Aorta (tissue), 5 donors: ENCODE measurements around the gene TBXA2R. TPM values are rescaled to one million over a fixed set of nuclear protein-coding genes. Genes with fewer than 3 reads are reported as not detected.

Source experiments
- ATAC-seq: fragments of 200-7000 bp; cut with Tn5 transposase; one replicate; pipeline ENCODE4 v1.9.1; 2022; ENCODE audit warnings: moderate library complexity; ENCODE audit not compliant: low FRiP score
- DNase-seq, 2 donors: peaks; one replicate each; pipeline ENCODE4 v3.0.0-alpha.2; 2020
- H3K27ac ChIP-seq, 2 donors: one replicate each; pipeline ENCODE4 v1.5.1; 2013; ENCODE audit warnings: low read length in 2 of 2, mild to moderate bottlenecking in 2 of 2, moderate library complexity in 2 of 2, control low read depth in 1 of 2, inconsistent platforms in 1 of 2, low read depth in 1 of 2
- H3K27me3 ChIP-seq, 2 donors: one replicate each; pipeline ENCODE4 v1.6.1; 2013; ENCODE audit warnings: control low read depth in 1 of 2, low read length in 1 of 2, mild to moderate bottlenecking in 1 of 2, moderate library complexity in 1 of 2; ENCODE audit not compliant: insufficient read depth in 2 of 2, control insufficient read depth in 1 of 2
- H3K36me3 ChIP-seq, 2 donors: one replicate each; pipeline ENCODE4 v1.6.1; 2013; ENCODE audit warnings: control low read depth in 1 of 2, low read length in 1 of 2, mild to moderate bottlenecking in 1 of 2; ENCODE audit not compliant: insufficient read depth in 2 of 2, control insufficient read depth in 1 of 2
- H3K4me1 ChIP-seq, 2 donors: one replicate each; pipeline ENCODE4 v1.6.1; 2013; ENCODE audit warnings: low read length in 2 of 2, control low read depth in 1 of 2, mild to moderate bottlenecking in 1 of 2, moderate library complexity in 1 of 2; ENCODE audit not compliant: insufficient read depth in 2 of 2, control insufficient read depth in 1 of 2
- H3K4me3 ChIP-seq, 2 donors: one replicate each; pipeline ENCODE4 v1.5.1; 2013; ENCODE audit warnings: low read length in 2 of 2, control low read depth in 1 of 2, mild to moderate bottlenecking in 1 of 2
- H3K9me3 ChIP-seq: one replicate; pipeline ENCODE4 v1.6.1; 2013; ENCODE audit warnings: mild to moderate bottlenecking, low read length; ENCODE audit not compliant: control insufficient read depth
- WGBS, 2 donors: extraction: QIAGEN DNeasy Blood & Tissue Kit; methylation state at CpG; one replicate each; pipeline ENCODE4 v1.1.7; 2013; 5-methylcytosine and 5-hydroxymethylcytosine counted together
- intact Hi-C, 2 donors: fragments of 100-400 bp; cut with DNase I; formaldehyde crosslinking; loops; one replicate each; pipeline versions ENCODE4 v1.14.2 to v1.15.0; 2022
- polyA plus RNA-seq, 2 donors: library from polyadenylated mRNA; stranded (reverse); fragments of 200-250 nt; gene quantifications; one replicate each; pipeline ENCODE4 v1.2.3, GENCODE V29; 2013
- total RNA-seq, 2 donors: library from RNA; stranded (reverse); fragmentation: NEBNext Ultra II Directional; extraction: Animal tissue kit (Norgen Biotek cat#: 25700); gene quantifications; one replicate each; pipeline ENCODE4 v1.2.1, GENCODE V29; 2021
- donor health status: healthy with polysubstance abuse.
- donor health status: Bipolar disorder and iron deficiency.
- donor health status: DM: no; HTN: no; CAD: no.
- donor health status: DM: no; HTN: no; CAD: no.
- donor health status: DM: yes; HTN: yes; CAD: no.

Gene TBXA2R
- total and polyA plus RNA-seq, 4 donors: 9.6 to 40.5 (median 33.5) TPM

GRCh38 chr19:3642987-3643673 is 36.5 kb upstream of the TBXA2R start:
- Histone ChIP-seq H3K27ac (no peak overlapping the region), H3K9me3 (no peaks in the 10 kb centered on the region), H3K36me3 (peaks cover 0 to 2% of the 10 kb centered on the region in 2 donors), H3K27me3 (no peaks in the 10 kb centered on the region), H3K4me3 (no peak overlapping the region), H3K4me1 (no peaks in the 10 kb centered on the region)
- ATAC-seq (no peak), DNase-seq (no peak)
- intact Hi-C loops: no loop called here
- 80 to 85% methylated on average over 33 to 36 of the region's 36 CpGs for WGBS, 2 donors

GRCh38 chr19:3642296-3642695 is 35.6 kb upstream of the TBXA2R start:
- WGBS, 2 donors: 88% methylated on average over 17 of the region's 17 CpGs
- DNase-seq (no peak), ATAC-seq (no peak)
- no peaks in the 10 kb centered on the region for H3K9me3 ChIP-seq
- H3K27ac ChIP-seq: no peak overlapping the region
- H3K36me3 ChIP-seq: peaks cover 0 to 2% of the 10 kb centered on the region in 2 donors
- no peak overlapping the region for H3K4me3 ChIP-seq
- H3K4me1 ChIP-seq: no peaks in the 10 kb centered on the region
- no peaks in the 10 kb centered on the region for H3K27me3 ChIP-seq
- intact Hi-C loops: no loop called here

- ATAC-seq (no peak), DNase-seq (no peak)
- peaks cover 0 to 2% of the 10 kb centered on the region in 2 donors for H3K36me3 ChIP-seq
- intact Hi-C loops: no loop called here
- H3K9me3 ChIP-seq: no peaks in the 10 kb centered on the region
- no peaks in the 10 kb centered on the region for H3K4me1 ChIP-seq
- H3K27ac ChIP-seq: no peak overlapping the region
- WGBS, 2 donors: 92% methylated on average over 28 of the region's 28 CpGs
- no peaks in the 10 kb centered on the region for H3K27me3 ChIP-seq
- H3K4me3 ChIP-seq: no peak overlapping the region
Measured at GRCh38 chr19:3641515-3642269, 35.0 kb upstream of the TBXA2R start.

GRCh38 chr19:3639479-3639878 is 32.8 kb upstream of the TBXA2R start:
- Histone ChIP-seq H3K4me3 (no peak overlapping the region), H3K27ac (no peak overlapping the region), H3K36me3 (peaks cover 0 to 2% of the 10 kb centered on the region in 2 donors), H3K9me3 (no peaks in the 10 kb centered on the region), H3K4me1 (no peaks in the 10 kb centered on the region), H3K27me3 (no peaks in the 10 kb centered on the region)
- no peak for DNase-seq
- WGBS, 2 donors: 96% methylated on average over 13 of the region's 13 CpGs
- ATAC-seq: no peak
- intact Hi-C loops: no loop called here

GRCh38 chr19:3638208-3639193 is 31.8 kb upstream of the TBXA2R start:
- ATAC-seq (no peak), DNase-seq (no peak)
- 89% methylated on average over 54 to 55 of the region's 55 CpGs for WGBS, 2 donors
- Histone ChIP-seq H3K4me3 (no peak overlapping the region), H3K9me3 (no peaks in the 10 kb centered on the region), H3K27me3 (no peaks in the 10 kb centered on the region), H3K4me1 (no peaks in the 10 kb centered on the region), H3K27ac (no peak overlapping the region), H3K36me3 (peaks cover 0 to 2% of the 10 kb centered on the region in 2 donors)
- intact Hi-C loops: no loop called here

- intact Hi-C loops: no loop called here
- Histone ChIP-seq H3K27ac (no peak overlapping the region), H3K4me3 (no peak overlapping the region), H3K36me3 (peaks cover 0 to 2% of the 10 kb centered on the region in 2 donors), H3K4me1 (no peaks in the 10 kb centered on the region), H3K9me3 (no peaks in the 10 kb centered on the region), H3K27me3 (no peaks in the 10 kb centered on the region)
- WGBS, 2 donors: 91 to 95% methylated on average over 20 to 23 of the region's 23 CpGs
- ATAC-seq (no peak), DNase-seq (no peak)
Measured at GRCh38 chr19:3637621-3638020, 30.9 kb upstream of the TBXA2R start.

- DNase-seq: no peak
- ATAC-seq: no peak
- 90 to 94% methylated on average over 20 of the region's 20 CpGs for WGBS, 2 donors
- H3K27me3 ChIP-seq: no peaks in the 10 kb centered on the region
- intact Hi-C loops: no loop called here
- H3K36me3 ChIP-seq: peaks cover 0 to 7% of the 10 kb centered on the region in 2 donors
- no peak overlapping the region for H3K4me3 ChIP-seq
- H3K4me1 ChIP-seq: no peaks in the 10 kb centered on the region
- H3K27ac ChIP-seq: no peak overlapping the region
- no peaks in the 10 kb centered on the region for H3K9me3 ChIP-seq
Measured at GRCh38 chr19:3636962-3637361, 30.3 kb upstream of the TBXA2R start.

- no peak for ATAC-seq
- WGBS, 2 donors: 87 to 88% methylated on average over 20 of the region's 20 CpGs
Measured at GRCh38 chr19:3636506-3636905, 29.8 kb upstream of the TBXA2R start.

More at GRCh38 chr19:3636506-3636905, 29.8 kb upstream of the TBXA2R start:
- Histone ChIP-seq H3K27ac (no peak overlapping the region), H3K9me3 (no peaks in the 10 kb centered on the region), H3K36me3 (peaks cover 0 to 9% of the 10 kb centered on the region in 2 donors), H3K4me1 (no peaks in the 10 kb centered on the region), H3K27me3 (no peaks in the 10 kb centered on the region), H3K4me3 (no peak overlapping the region)
- intact Hi-C loops: no loop called here
- no peak for DNase-seq
